Panc1 (cell line): ENCODE data around the gene TMEM170A. TPM values are rescaled to one million over a fixed set of nuclear protein-coding genes. Genes with fewer than 3 reads are reported as not detected.

ENCODE experiments used
- ATAC-seq: fragments of 200-7000 bp; cut with Tn5 transposase; 2 replicates; pipeline ENCODE4 v1.9.1; 2020; ENCODE audit warnings: mild to moderate bottlenecking, moderate library complexity
- BruUV-seq: library from RNA; stranded (reverse); fragments of 400-500 nt; replicated peaks from 2 replicates; lab custom pipeline; 2021; lab: Mats Ljungman, UMichigan
- CTCF ChIA-PET: fragments of 300-600 bp; sonication (Branson Sonifier 250); formaldehyde crosslinking; loops from one replicate; lab custom pipeline; 2022; ENCODE audit warnings: antibody characterized with exemption; lab: Charles Lee
- POLR2A ChIA-PET: fragments of 300-600 bp; sonication (Branson Sonifier 250); formaldehyde crosslinking; loops from one replicate; lab custom pipeline; 2022; ENCODE audit warnings: antibody characterized with exemption; lab: Charles Lee
- DNase-seq: peaks from one replicate; pipeline ENCODE4 v3.0.0-alpha.2; 2010; ENCODE audit warnings: low read depth, low spot score
- H3K27ac ChIP-seq: 2 replicates; pipeline ENCODE4 v1.5.1; 2011; ENCODE audit warnings: mild to moderate bottlenecking, low read length, inconsistent platforms
- H3K27me3 ChIP-seq: fragments of 200-500 bp; sonication (Bioruptor generic); 2 replicates; pipeline ENCODE4 v1.6.0; 2014; ENCODE audit warnings: low read length, inconsistent platforms; ENCODE audit not compliant: control insufficient read depth, insufficient read depth
- H3K36me3 ChIP-seq: fragments of 200-500 bp; sonication (Bioruptor generic); 2 replicates; pipeline ENCODE4 v1.5.1; 2014; ENCODE audit warnings: inconsistent platforms, mild to moderate bottlenecking, low read length, moderate library complexity; ENCODE audit not compliant: control insufficient read depth, insufficient read depth
- H3K4me1 ChIP-seq: 2 replicates; pipeline ENCODE4 v1.5.1; 2011; ENCODE audit warnings: inconsistent platforms, mild to moderate bottlenecking, low read length, moderate library complexity; ENCODE audit not compliant: control insufficient read depth, insufficient read depth
- H3K4me3 ChIP-seq, 2 experiments: 2 replicates each; pipeline ENCODE4 v1.5.1; 2011 to 2012; ENCODE audit warnings: low read depth in 2 of 2, low read length in 2 of 2, mild to moderate bottlenecking in 2 of 2, inconsistent platforms in 1 of 2, moderate library complexity in 1 of 2
- H3K9me3 ChIP-seq: fragments of 200-500 bp; sonication (Bioruptor generic); 2 replicates; pipeline ENCODE4 v1.5.1; 2014; ENCODE audit warnings: low read depth, mild to moderate bottlenecking, inconsistent platforms, low read length, moderate library complexity; ENCODE audit not compliant: control insufficient read depth, insufficient read depth
- CTCF ChIP-seq: fragments of 450-650 bp; IDR thresholded peaks from 2 replicates; pipeline ENCODE4 v1.5.1; 2017; ENCODE audit warnings: mild to moderate bottlenecking
- POLR2AphosphoS5 ChIP-seq: IDR thresholded peaks from 2 replicates; pipeline ENCODE4 v1.6.1; 2012; ENCODE audit warnings: mild to moderate bottlenecking, low read depth, low read length, moderate library complexity
- SIN3A ChIP-seq: IDR thresholded peaks from 2 replicates; pipeline ENCODE4 v1.6.1; 2012; ENCODE audit warnings: low read depth, mild to moderate bottlenecking, low read length, moderate library complexity, borderline replicate concordance; ENCODE audit not compliant: insufficient read depth
- TCF7L2 ChIP-seq: IDR thresholded peaks from 2 replicates; pipeline ENCODE4 v1.6.1; 2011; ENCODE audit warnings: mild to moderate bottlenecking, low read depth, low read length, inconsistent platforms
- in situ Hi-C: cut with HindIII; loops from 2 replicates; pipeline ENCODE4 v1.10.0; 2016; ENCODE audit warnings: low sequenced_read_pairs, low pct_unique_long_range_greater_than_20kb
- intact Hi-C: fragments of 100-400 bp; cut with micrococcal nuclease; formaldehyde crosslinking; loops from one replicate; pipeline ENCODE4 v1.10.0; 2022; ENCODE audit not compliant: unreplicated experiment
- total RNA-seq: library from RNA; stranded (reverse); gene quantifications from one replicate; pipeline ENCODE4 v1.2.1, GENCODE V29; 2021; ENCODE audit not compliant: unreplicated experiment
- TF ChIP-seq, protein P1 (sequence below), 2 experiments: IDR thresholded peaks; 2 replicates each; pipeline ENCODE4 v1.6.1; 2011 to 2012; ENCODE audit warnings: low read depth in 2 of 2, control low read depth in 1 of 2, low read length in 1 of 2, mild to moderate bottlenecking in 1 of 2, moderate library complexity in 1 of 2; ENCODE audit not compliant: insufficient read depth in 1 of 2

TMEM170A gene
- total RNA-seq, 1 experiment from 2014 or later = 19.0 TPM

DNA sequence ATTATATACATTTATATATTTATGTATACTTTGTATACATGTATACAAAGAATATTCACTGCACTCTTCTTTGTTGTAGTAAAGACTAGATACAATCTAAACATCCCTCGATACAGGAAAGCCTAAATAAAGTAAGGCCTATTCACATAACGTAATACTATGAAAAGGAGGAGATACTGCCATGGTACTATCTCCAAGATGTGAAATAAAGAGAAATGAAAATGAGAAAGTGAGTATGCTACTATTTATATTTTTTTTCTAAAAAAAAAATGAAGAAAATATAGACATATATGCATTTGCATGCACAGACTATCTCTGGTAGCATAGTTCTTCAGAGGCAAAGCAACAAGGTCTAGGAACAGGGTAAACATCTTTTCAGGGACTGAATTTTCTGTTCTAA lies 50.5 kb downstream of the TMEM170A start:
- DNase-seq = no peak
- POLR2A ChIA-PET = no interaction called here
- no peak overlapping the region for H3K4me3 ChIP-seq
- no peak overlapping the region for H3K27ac ChIP-seq
- ATAC-seq = no peak
- no peaks in the 10 kb centered on the region for H3K27me3 ChIP-seq
- intact Hi-C loops (no loop called here), in situ Hi-C loops (no loop called here)
- CTCF ChIA-PET = no interaction called here
- BruUV-seq = no TSS peak
- H3K9me3 ChIP-seq = no peaks in the 10 kb centered on the region
- TF ChIP-seq POLR2AphosphoS5 = no peak
- TF ChIP-seq, protein P1, sequence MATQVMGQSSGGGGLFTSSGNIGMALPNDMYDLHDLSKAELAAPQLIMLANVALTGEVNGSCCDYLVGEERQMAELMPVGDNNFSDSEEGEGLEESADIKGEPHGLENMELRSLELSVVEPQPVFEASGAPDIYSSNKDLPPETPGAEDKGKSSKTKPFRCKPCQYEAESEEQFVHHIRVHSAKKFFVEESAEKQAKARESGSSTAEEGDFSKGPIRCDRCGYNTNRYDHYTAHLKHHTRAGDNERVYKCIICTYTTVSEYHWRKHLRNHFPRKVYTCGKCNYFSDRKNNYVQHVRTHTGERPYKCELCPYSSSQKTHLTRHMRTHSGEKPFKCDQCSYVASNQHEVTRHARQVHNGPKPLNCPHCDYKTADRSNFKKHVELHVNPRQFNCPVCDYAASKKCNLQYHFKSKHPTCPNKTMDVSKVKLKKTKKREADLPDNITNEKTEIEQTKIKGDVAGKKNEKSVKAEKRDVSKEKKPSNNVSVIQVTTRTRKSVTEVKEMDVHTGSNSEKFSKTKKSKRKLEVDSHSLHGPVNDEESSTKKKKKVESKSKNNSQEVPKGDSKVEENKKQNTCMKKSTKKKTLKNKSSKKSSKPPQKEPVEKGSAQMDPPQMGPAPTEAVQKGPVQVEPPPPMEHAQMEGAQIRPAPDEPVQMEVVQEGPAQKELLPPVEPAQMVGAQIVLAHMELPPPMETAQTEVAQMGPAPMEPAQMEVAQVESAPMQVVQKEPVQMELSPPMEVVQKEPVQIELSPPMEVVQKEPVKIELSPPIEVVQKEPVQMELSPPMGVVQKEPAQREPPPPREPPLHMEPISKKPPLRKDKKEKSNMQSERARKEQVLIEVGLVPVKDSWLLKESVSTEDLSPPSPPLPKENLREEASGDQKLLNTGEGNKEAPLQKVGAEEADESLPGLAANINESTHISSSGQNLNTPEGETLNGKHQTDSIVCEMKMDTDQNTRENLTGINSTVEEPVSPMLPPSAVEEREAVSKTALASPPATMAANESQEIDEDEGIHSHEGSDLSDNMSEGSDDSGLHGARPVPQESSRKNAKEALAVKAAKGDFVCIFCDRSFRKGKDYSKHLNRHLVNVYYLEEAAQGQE (IDR thresholded peaks at IDR 0.05; ENCODE audit: insufficient read depth in 1 of 2, low read depth in 2 of 2, low read length in 1 of 2) = no peak
- no peak for TF ChIP-seq SIN3A
- no peak for TF ChIP-seq TCF7L2
- TF ChIP-seq CTCF = no peak
- H3K4me1 ChIP-seq = no peaks in the 10 kb centered on the region
- no peaks in the 10 kb centered on the region for H3K36me3 ChIP-seq

GRCh38 chr16:75406943-75407342 lies 57.5 kb downstream of the TMEM170A start:
- intact Hi-C loops = no loop called here
- Histone ChIP-seq H3K4me3 (no peak overlapping the region), H3K27me3 (no peaks in the 10 kb centered on the region), H3K4me1 (no peaks in the 10 kb centered on the region), H3K27ac (no peak overlapping the region), H3K36me3 (no peaks in the 10 kb centered on the region; the same call in 1 of the 2 replicates), H3K9me3 (no peaks in the 10 kb centered on the region)
- ChIA-PET POLR2A (no interaction called here), CTCF (no interaction called here)
- no TSS peak for BruUV-seq
- no peak for ATAC-seq
- no peak for DNase-seq
- in situ Hi-C loops = no loop called here
- no peak for TF ChIP-seq TCF7L2
- no peak for TF ChIP-seq SIN3A
- no peak for TF ChIP-seq CTCF
- TF ChIP-seq, protein P1 (IDR thresholded peaks at IDR 0.05; ENCODE audit: insufficient read depth in 1 of 2, low read depth in 2 of 2, low read length in 1 of 2) = no peak
- no peak for TF ChIP-seq POLR2AphosphoS5
